Gastrocnemius medialis (tissue), 4 donors: ENCODE measurements around the gene MYLK. TPM values are rescaled to one million over a fixed set of nuclear protein-coding genes. Genes with fewer than 3 reads are reported as not detected.
A peak's percentile ranks its signal among the peaks of the same experiment; 100 is the strongest.

Experiments
- ATAC-seq, 2 donors: fragments of 150-250 bp; one replicate each; pipeline ENCODE4 v1.9.1; 2016
- DNase-seq, 2 donors: peaks; one replicate each; pipeline ENCODE4 v3.0.0-alpha.2; 2019
- H3K27ac ChIP-seq, 4 donors: fragments of 200-600 bp; sonication (generic); 1 replicate in 1 of 4; 2 replicates in 3 of 4; pipeline ENCODE4 v1.5.1; 2016 to 2018; ENCODE audit warnings: mild to moderate bottlenecking in 2 of 4, moderate library complexity in 1 of 4
- H3K27me3 ChIP-seq, 3 donors: fragments of 200-600 bp; sonication (generic) in 2 of 3; 1 replicate in 1 of 3; 2 replicates in 2 of 3; pipeline versions ENCODE4 v1.5.1 to v1.6.0; 2016 to 2019; ENCODE audit warnings: mild to moderate bottlenecking in 1 of 3, moderate library complexity in 1 of 3
- H3K36me3 ChIP-seq, 2 donors: fragments of 200-600 bp; sonication (generic) in 1 of 2; one replicate each; pipeline ENCODE4 v1.5.1; 2017 to 2018
- H3K4me1 ChIP-seq, 2 donors: fragments of 200-600 bp; sonication (generic) in 1 of 2; one replicate each; pipeline ENCODE4 v1.5.1; 2016 to 2017; ENCODE audit warnings: mild to moderate bottlenecking in 2 of 2
- H3K4me3 ChIP-seq, 4 donors: fragments of 200-600 bp; sonication (generic) in 3 of 4; 1 replicate in 1 of 4; 2 replicates in 3 of 4; pipeline ENCODE4 v1.5.1; 2016 to 2019; ENCODE audit warnings: mild to moderate bottlenecking in 2 of 4
- H3K9me3 ChIP-seq, 3 donors: fragments of 200-600 bp; sonication (generic) in 2 of 3; 1 replicate in 1 of 3; 2 replicates in 2 of 3; pipeline ENCODE4 v1.5.1; 2016 to 2019
- CTCF ChIP-seq, 5 experiments: fragments of 450-650 bp in 3 of 5; fragments of 200-600 bp in 2 of 5; sonication (generic) in 2 of 5; IDR thresholded peaks in 4 of 5; conservative IDR thresholded peaks in 1 of 5; 1 replicate in 4 of 5; 2 replicates in 1 of 5; pipeline ENCODE4 v1.5.1; 2016 to 2019; ENCODE audit warnings: antibody characterized with exemption in 5 of 5, mild to moderate bottlenecking in 3 of 5, moderate library complexity in 3 of 5
- POLR2A ChIP-seq, 2 donors: fragments of 450-650 bp; IDR thresholded peaks; one replicate each; pipeline ENCODE4 v1.6.1; 2017; ENCODE audit warnings: antibody characterized with exemption in 2 of 2, mild to moderate bottlenecking in 2 of 2, moderate library complexity in 2 of 2
- in situ Hi-C, 4 donors: fragments of 200-750 bp; cut with MboI; loops; one replicate each; pipeline versions ENCODE4 v1.15.0 to v1.8.0; 2017; ENCODE audit warnings: low sequenced_read_pairs in 4 of 4
- intact Hi-C: fragments of 100-400 bp; cut with DNase I; formaldehyde crosslinking; loops from one replicate; pipeline ENCODE4 v1.15.1; 2023; ENCODE audit warnings: low total_unique reads
- total RNA-seq, 4 donors: library from RNA; depleted of rRNA; stranded (reverse); fragments of >200 nt; gene quantifications; one replicate each; pipeline versions ENCODE4 v1.1.0 to v1.2.3, GENCODE V29; 2016

MYLK gene
- total RNA-seq, 4 donors from 2014 or later = 5.6 to 19.6 (median 8.8) TPM

DNA sequence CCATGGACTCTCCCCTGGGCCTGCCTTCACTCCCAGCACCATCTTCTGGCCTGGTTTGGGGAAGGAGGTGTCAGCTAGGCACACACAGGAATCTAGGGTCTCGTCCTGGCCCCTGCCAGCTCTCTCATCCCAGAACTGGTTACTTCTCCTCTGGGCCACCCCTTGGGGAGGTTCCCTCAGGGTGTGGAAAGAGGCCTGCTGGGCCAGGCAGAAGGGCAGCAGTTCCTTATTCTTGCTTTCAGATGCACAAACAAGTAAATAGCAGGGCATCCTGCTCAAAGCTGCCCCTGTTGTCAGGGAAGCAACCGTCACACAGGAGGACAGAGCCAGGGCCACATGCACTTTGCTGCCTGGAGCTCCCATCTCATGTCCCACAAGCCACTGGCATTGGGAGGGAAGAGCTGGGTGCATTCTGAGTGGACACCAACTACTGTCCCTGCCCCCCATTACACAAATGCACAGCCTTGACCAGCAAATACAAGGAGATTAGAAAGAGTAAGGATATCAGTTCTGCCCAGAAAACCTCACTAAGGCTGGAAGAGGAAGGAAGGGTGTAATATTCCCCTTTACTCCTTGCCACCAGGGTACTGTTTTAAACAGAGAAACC is 190.4 kb downstream of the MYLK start:
- H3K27ac ChIP-seq = peak overlapping the region; percentile 55 to 78 (median 62)
- peaks cover 8 to 27% of the 10 kb centered on the region in 2 donors for H3K4me1 ChIP-seq
- in situ Hi-C loops = no loop called here
- H3K27me3 ChIP-seq = no peaks in the 10 kb centered on the region
- H3K9me3 ChIP-seq = no peaks in the 10 kb centered on the region
- no peaks in the 10 kb centered on the region for H3K36me3 ChIP-seq
- H3K4me3 ChIP-seq = no peak overlapping the region
- TF ChIP-seq CTCF (IDR thresholded peaks at IDR 0.05 in 4 of 5, conservative IDR thresholded peaks at IDR 0.05 in 1 of 5) = no peak
- TF ChIP-seq POLR2A (IDR thresholded peaks at IDR 0.05) = no peak
- DNase-seq (no peak), ATAC-seq (no peak)
- intact Hi-C loops = no loop called here

GRCh38 chr3:123692671-123693070 is 191.5 kb downstream of the MYLK start:
- no peak for TF ChIP-seq POLR2A (IDR thresholded peaks at IDR 0.05)
- no peak for TF ChIP-seq CTCF (IDR thresholded peaks at IDR 0.05 in 4 of 5, conservative IDR thresholded peaks at IDR 0.05 in 1 of 5)
- intact Hi-C loops = no loop called here
- H3K4me1 ChIP-seq = peaks cover 8 to 27% of the 10 kb centered on the region in 2 donors

DNA sequence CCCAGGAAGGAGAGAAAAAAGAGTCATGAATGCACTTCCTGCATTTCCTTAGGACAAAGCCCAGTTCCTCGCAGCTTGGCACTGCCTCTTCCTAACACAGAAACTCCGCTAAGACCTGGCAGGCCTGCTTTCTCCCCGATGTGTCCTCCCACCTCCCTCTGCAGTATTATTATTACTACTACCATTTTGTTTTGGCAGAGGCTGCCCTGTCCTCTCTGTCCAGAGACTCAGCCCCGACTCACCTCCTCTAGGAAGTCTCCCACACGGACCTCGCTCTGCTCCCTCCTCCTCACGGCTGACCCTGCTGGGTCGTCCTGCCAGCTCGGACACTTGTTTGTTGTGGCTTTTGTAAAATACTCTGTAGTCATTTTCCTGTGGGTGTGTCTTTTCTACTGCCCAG is 192.1 kb downstream of the MYLK start:
- DNase-seq = no peak
- Histone ChIP-seq H3K4me1 (peaks cover 8 to 27% of the 10 kb centered on the region in 2 donors), H3K4me3 (no peak overlapping the region), H3K36me3 (no peaks in the 10 kb centered on the region), H3K27ac (peak overlapping the region; percentile 24 to 78 (median 49)), H3K9me3 (no peaks in the 10 kb centered on the region), H3K27me3 (no peaks in the 10 kb centered on the region)
- intact Hi-C loops = no loop called here
- in situ Hi-C loops = no loop called here
- TF ChIP-seq CTCF (IDR thresholded peaks at IDR 0.05 in 4 of 5, conservative IDR thresholded peaks at IDR 0.05 in 1 of 5) = no peak
- no peak for TF ChIP-seq POLR2A (IDR thresholded peaks at IDR 0.05)
- no peak for ATAC-seq

More at GRCh38 chr3:123692671-123693070, 191.5 kb downstream of the MYLK start:
- H3K9me3 ChIP-seq = no peaks in the 10 kb centered on the region
- ATAC-seq = no peak
- in situ Hi-C loops = no loop called here
- peak overlapping the region; percentile 24 to 78 (median 49) for H3K27ac ChIP-seq
- no peaks in the 10 kb centered on the region for H3K27me3 ChIP-seq
- no peak overlapping the region for H3K4me3 ChIP-seq
- no peaks in the 10 kb centered on the region for H3K36me3 ChIP-seq
- DNase-seq = no peak

- Histone ChIP-seq H3K27ac (no peak overlapping the region), H3K9me3 (no peaks in the 10 kb centered on the region), H3K36me3 (no peaks in the 10 kb centered on the region), H3K4me1 (peaks cover 8 to 20% of the 10 kb centered on the region in 2 donors), H3K4me3 (no peak overlapping the region), H3K27me3 (no peaks in the 10 kb centered on the region)
- DNase-seq = no peak
- in situ Hi-C loops = no loop called here
- intact Hi-C loops = no loop called here
- no peak for ATAC-seq
- TF ChIP-seq POLR2A (IDR thresholded peaks at IDR 0.05) = no peak
- TF ChIP-seq CTCF (IDR thresholded peaks at IDR 0.05 in 4 of 5, conservative IDR thresholded peaks at IDR 0.05 in 1 of 5) = no peak
Observed at GRCh38 chr3:123689831-123690230, 194.3 kb downstream of the MYLK start.
